GM18499 (cell line): ENCODE results near the gene ZNF628.
"Not testable (repeated sequence)": the region's sequence is repeated elsewhere in the genome, so short reads cannot be mapped to it uniquely, and the experiment has no call there.

Experiments
- ATAC-seq: cut with Tn5 transposase; IDR thresholded peaks from one replicate; pipeline ENCODE4 v1.9.1; 2021; ENCODE audit warnings: moderate number of reproducible peaks; ENCODE audit not compliant: insufficient read depth, unreplicated experiment

ZNF628 gene

GRCh38 chr19:55448175-55448490, 28.3 kb upstream of the ZNF628 start:
- not testable (repeated sequence) for ATAC-seq

- no peak for ATAC-seq
These were observed 26.9 kb upstream of the ZNF628 start for GRCh38 chr19:55449469-55449868.

GRCh38 chr19:55451163-55451964, 25.1 kb upstream of the ZNF628 start:
- ATAC-seq = no peak

GRCh38 chr19:55451965-55452748, 24.3 kb upstream of the ZNF628 start:
- no peak for ATAC-seq

- no peak for ATAC-seq
These were observed 23.6 kb upstream of the ZNF628 start for GRCh38 chr19:55452749-55453346.

GRCh38 chr19:55453511-55454260, 22.7 kb upstream of the ZNF628 start:
- ATAC-seq = no peak

GRCh38 chr19:55454787-55455243, 21.6 kb upstream of the ZNF628 start:
- no peak for ATAC-seq

GRCh38 chr19:55455576-55456235, 20.7 kb upstream of the ZNF628 start:
- no peak for ATAC-seq

- ATAC-seq = no peak
These were observed 20.1 kb upstream of the ZNF628 start for GRCh38 chr19:55456347-55456746.

GRCh38 chr19:55457683-55458457, 18.5 kb upstream of the ZNF628 start:
- ATAC-seq = no peak

- no peak for ATAC-seq
These were observed 16.9 kb upstream of the ZNF628 start for GRCh38 chr19:55459551-55459949.

GRCh38 chr19:55459950-55460657, 16.3 kb upstream of the ZNF628 start:
- ATAC-seq = no peak

- ATAC-seq = no peak
These were observed 15.7 kb upstream of the ZNF628 start for GRCh38 chr19:55460670-55461258.

GRCh38 chr19:55461259-55461973, 15.0 kb upstream of the ZNF628 start, which contains the start of gene ISOC2:
Gene ISOC2, minus strand, starts transcription at chr19:55461642. Its CDS starts 5,156 bp downstream, at chr19:55456486.
- ATAC-seq = peak; percentile 90

- ATAC-seq = no peak
These were observed 14.3 kb upstream of the ZNF628 start for GRCh38 chr19:55461974-55462626.

- no peak for ATAC-seq
These were observed 13.7 kb upstream of the ZNF628 start for GRCh38 chr19:55462722-55463121.

- no peak for ATAC-seq
These were observed 12.8 kb upstream of the ZNF628 start for GRCh38 chr19:55463583-55464031.
